DMS53 (cell line): Measurements from ENCODE around the gene MTFMT.
"Not testable (repeated sequence)": the region's sequence is repeated elsewhere in the genome, so short reads cannot be mapped to it uniquely, and the experiment has no call there.

Source experiments
- DNase-seq: peaks from one replicate; lab custom pipeline; 2025; lab: John Stamatoyannopoulos, UW

Gene MTFMT

DNA sequence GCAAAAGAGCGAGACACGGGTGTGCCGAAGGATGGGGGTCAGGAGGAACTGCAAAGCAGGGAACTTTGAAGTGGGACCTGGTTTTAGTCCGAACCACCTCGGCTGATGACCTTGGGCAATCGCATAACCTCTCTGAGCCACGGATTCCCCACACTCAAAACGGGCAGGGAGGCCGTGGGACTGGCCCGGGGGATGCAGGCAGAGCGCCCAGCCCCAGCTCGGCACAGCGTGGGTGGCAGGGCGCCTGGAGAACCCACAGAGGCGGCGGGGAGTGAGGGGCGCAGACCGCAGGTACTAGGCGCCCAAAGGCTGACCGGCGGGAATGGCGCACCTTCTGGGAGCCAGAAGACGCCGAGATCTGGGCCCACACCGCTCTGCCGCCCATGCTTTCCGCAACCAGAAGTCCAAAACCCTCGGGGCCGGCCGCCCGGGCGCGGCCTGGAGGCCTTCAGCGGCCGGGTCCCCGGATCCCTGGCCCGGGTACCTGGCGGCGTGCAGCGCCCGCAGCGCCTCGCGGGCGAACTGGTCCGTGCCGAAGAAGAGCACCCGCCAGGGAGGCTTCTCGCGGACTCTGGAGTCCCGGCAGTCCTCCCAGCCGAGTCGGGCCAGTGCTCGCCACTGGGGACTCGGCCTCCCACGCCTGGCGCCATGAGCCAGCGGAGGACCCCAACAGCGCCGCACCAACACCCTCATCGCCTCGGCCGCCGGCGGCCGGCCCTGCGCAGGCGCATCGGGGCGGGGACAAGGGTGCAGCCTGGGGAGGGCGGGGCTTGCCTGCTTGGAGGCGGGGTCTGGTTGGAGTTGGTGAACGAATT, at the start of gene MTFMT:
Gene MTFMT (minus strand): TSS at position 719 of the 815 bp plus-strand sequence. CDS start 26 bp downstream, at position 693.
- DNase-seq, result peak; percentile 83

DNA sequence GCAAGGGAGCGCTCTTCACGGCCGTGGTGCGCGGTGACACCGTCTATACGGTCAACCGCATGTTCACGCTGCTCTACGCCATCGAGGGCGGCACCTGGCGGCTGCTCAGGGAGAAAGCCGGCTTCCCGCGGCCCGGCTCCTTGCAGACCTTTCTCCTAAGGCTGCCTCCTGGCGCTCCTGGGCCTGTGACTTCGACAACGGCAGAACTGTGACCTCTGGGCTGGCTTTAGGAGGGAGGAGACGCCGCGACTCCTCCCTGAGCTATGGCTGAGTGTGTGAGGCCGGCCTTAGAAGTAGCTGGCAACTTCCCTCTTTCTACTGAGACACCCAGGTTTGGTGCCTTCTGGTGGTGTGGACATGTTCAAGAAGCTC, 48.5 kb upstream of the MTFMT start:
- peak; percentile 79 for DNase-seq

DNA sequence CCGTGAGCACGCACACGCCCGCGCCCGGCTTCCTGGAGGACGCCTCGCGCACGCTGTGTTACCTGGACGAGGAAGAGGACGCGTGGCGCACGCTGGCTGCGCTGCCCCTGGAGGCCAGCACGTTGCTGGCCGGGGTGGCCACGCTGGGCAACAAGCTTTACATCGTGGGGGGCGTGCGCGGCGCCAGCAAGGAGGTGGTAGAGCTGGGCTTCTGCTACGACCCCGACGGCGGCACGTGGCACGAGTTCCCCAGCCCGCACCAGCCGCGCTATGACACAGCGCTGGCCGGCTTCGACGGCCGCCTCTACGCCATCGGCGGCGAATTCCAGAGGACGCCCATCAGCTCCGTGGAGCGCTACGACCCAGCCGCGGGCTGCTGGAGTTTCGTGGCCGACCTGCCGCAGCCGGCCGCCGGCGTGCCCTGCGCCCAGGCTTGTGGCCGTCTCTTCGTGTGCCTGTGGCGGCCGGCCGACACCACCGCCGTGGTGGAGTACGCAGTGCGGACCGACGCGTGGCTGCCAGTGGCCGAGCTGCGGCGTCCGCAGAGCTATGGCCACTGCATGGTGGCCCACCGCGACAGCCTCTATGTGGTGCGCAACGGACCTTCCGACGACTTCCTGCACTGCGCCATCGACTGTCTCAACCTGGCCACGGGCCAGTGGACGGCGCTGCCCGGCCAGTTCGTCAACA, 48.0 kb upstream of the MTFMT start:
- DNase-seq, result no peak

- no peak for DNase-seq
Measured at GRCh38 chr15:65076486-65077290, 47.2 kb upstream of the MTFMT start, which contains the start of gene KBTBD13. KBTBD13 (plus strand) TSS chr15:65076746; CDS start chr15:65076816, 70 bp downstream.

- not testable (repeated sequence) for DNase-seq
Measured at GRCh38 chr15:65075607-65076395, 46.4 kb upstream of the MTFMT start.

DNA sequence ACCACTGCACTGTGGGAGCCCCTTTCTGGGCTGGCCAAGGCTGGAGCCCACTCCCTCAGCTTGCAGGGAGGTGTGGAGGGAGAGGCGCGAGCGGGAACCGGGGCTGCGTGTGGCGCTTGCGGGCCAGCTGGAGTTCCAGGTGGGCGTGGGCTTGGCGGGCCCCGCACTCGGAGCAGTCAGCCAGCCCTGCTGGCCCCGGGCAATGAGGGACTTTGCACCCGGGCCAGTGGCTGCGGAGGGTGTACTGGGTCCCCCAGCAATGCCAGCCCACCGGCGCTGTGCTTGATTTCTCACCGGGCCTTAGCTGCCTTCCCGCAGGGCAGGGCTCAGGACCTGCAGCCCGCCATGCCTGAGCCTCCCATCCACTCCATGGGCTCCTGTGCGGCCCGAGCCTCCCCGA, 45.5 kb upstream of the MTFMT start:
- not testable (repeated sequence) for DNase-seq

- no peak for DNase-seq
Measured at GRCh38 chr15:65072617-65073016, 43.2 kb upstream of the MTFMT start.

GRCh38 chr15:65072027-65072426, 42.6 kb upstream of the MTFMT start:
- no peak for DNase-seq

GRCh38 chr15:65071381-65071811, 42.0 kb upstream of the MTFMT start:
- DNase-seq, result no peak

- DNase-seq, result no peak
Measured at GRCh38 chr15:65069779-65070546, 40.5 kb upstream of the MTFMT start.

DNA sequence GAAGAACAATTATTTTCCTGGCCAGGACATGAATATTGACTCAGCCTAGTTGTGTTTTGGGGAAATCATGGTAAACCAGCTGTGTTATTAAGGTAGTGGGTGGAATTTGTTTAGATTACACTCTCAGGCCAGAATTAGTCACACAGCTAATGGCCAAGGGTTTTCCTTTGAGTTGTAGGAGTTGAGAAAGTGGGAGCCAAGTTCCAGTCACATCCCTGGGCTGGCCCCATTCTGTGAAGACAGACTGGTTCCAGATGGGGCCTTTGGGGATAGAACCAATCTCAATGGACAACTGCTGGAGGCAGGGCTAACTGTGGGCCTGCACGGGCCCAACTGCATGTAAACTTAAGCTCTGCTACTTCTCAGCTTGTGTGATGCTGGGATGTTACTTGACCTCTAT, 39.7 kb upstream of the MTFMT start:
- no peak for DNase-seq

GRCh38 chr15:65068403-65068788, 39.0 kb upstream of the MTFMT start:
- no peak for DNase-seq

- no peak for DNase-seq
Measured at GRCh38 chr15:65067645-65068402, 38.4 kb upstream of the MTFMT start, which contains the start of gene RASL12. RASL12 (minus strand) TSS chr15:65067991; CDS start chr15:65067835, 156 bp downstream.

GRCh38 chr15:65067317-65067644, 37.8 kb upstream of the MTFMT start:
- no peak for DNase-seq

GRCh38 chr15:65066635-65067316, 37.3 kb upstream of the MTFMT start:
- no peak for DNase-seq

GRCh38 chr15:65066001-65066634, 36.7 kb upstream of the MTFMT start:
- peak; percentile 22 for DNase-seq

- DNase-seq, result no peak
Measured at GRCh38 chr15:65062726-65063125, 33.3 kb upstream of the MTFMT start.

DNA sequence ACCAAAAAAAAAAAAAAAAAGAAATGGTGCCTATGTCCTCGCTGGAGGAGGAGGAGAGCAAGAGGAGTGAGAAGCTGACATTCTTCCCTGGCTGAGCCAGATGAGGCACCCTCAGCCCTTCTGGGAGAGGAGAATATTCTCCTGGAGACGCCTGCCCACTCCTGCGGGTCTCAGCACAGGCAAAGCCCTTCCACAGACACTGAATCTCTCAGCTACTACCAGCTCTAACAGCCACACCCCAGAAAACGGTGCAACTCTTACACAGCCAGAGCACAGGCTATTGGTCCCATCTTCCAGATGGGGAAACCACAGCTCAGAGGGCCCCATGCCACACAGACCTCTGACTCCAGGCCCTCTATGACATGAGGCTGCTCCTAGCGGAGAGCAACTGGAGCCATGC, 32.6 kb upstream of the MTFMT start:
- no peak for DNase-seq
